Stimulated activated naive B cell treated with anti-CD40 and anti-IgM and Interleukin-4, amounts not matched to agents 10 μg/mL and 1 μg/mL and 100 μg/mL, for 72 hours (primary cell): ENCODE measurements around the gene DOCK4.

Experiments
- ATAC-seq, 2 donors: fragments of 150-1000 bp; cut with Tn5 transposase; replicated peaks; 2 replicates each; pipeline ENCODE4 v1.10.0; 2021; ENCODE audit warnings: moderate library complexity in 1 of 2
- DNase-seq: peaks from one replicate; pipeline ENCODE4 v3.0.0; 2021
- H3K27ac Mint-ChIP-seq: one replicate; pipeline ENCODE4 v1.8.0; 2022; ENCODE audit warnings: mild to moderate bottlenecking, mixed read lengths
- H3K27me3 Mint-ChIP-seq, 2 donors: one replicate each; pipeline ENCODE4 v1.8.0; 2022; ENCODE audit warnings: mixed read lengths in 2 of 2
- H3K36me3 Mint-ChIP-seq, 2 donors: one replicate each; pipeline ENCODE4 v1.8.0; 2022; ENCODE audit warnings: mixed read lengths in 2 of 2, mild to moderate bottlenecking in 1 of 2
- H3K4me1 Mint-ChIP-seq, 2 donors: one replicate each; pipeline ENCODE4 v1.8.0; 2022; ENCODE audit warnings: mixed read lengths in 2 of 2, mild to moderate bottlenecking in 1 of 2
- H3K4me3 Mint-ChIP-seq, 2 donors: one replicate each; pipeline ENCODE4 v1.8.0; 2022; ENCODE audit warnings: mild to moderate bottlenecking in 2 of 2, mixed read lengths in 2 of 2, moderate library complexity in 1 of 2
- H3K9me3 Mint-ChIP-seq, 2 donors: one replicate each; pipeline ENCODE4 v1.8.0; 2022; ENCODE audit warnings: mixed read lengths in 2 of 2, mild to moderate bottlenecking in 1 of 2

The DOCK4 gene

DNA sequence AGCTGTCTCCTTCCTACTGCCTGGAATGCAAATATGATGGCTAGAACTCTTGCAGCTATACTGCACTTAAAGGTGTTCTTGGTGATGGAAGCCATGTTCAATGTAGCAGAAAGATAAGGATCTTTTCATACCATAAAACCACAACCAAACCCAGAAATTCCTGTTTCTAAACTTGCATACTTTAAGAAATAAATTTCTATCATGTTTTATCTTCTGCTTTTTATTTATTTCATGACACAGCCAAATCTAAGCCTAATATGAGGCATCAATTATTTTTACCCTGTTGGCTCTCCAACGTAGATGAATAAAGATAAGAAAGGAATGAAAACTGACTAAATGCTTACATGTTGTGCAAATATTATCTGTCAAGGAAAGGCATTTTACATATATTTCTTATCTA lies 224.1 kb downstream of the DOCK4 start:
- Mint-ChIP-seq H3K9me3 (no peaks in the 10 kb centered on the region), H3K4me1 (peaks cover 4 to 9% of the 10 kb centered on the region in 2 donors), H3K4me3 (no peak overlapping the region), H3K27ac (no peak overlapping the region), H3K27me3 (peaks cover 0 to 4% of the 10 kb centered on the region in 2 donors), H3K36me3 (no peaks in the 10 kb centered on the region)
- no peak for DNase-seq
- no peak for ATAC-seq

DNA sequence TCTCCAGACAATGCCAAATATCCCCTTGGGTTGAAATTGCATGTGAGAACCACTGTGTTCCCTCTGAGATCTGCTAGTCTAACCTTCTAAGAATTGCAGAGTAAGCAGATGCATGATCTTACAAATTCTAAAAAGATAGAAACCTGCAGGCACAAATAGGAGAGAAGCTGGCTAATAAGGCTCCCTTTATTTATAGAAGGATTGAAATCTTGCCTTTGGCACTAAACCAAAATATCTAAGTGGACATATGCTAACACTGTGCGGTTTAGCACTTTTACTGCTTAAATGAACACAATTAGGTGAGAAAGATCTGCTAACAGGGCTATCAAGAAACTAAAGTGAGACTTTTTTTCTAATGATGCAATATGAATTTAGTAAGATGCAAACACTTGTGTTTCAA lies 225.5 kb downstream of the DOCK4 start:
- DNase-seq (no peak), ATAC-seq (no peak)
- no peaks in the 10 kb centered on the region for H3K4me1 Mint-ChIP-seq
- H3K9me3 Mint-ChIP-seq: no peaks in the 10 kb centered on the region
- H3K36me3 Mint-ChIP-seq: no peaks in the 10 kb centered on the region
- peaks cover 0 to 4% of the 10 kb centered on the region in 2 donors for H3K27me3 Mint-ChIP-seq
- no peak overlapping the region for H3K4me3 Mint-ChIP-seq
- no peak overlapping the region for H3K27ac Mint-ChIP-seq

GRCh38 chr7:111975346-111975745 lies 230.9 kb downstream of the DOCK4 start:
- H3K36me3 Mint-ChIP-seq: no peaks in the 10 kb centered on the region
- H3K9me3 Mint-ChIP-seq: no peaks in the 10 kb centered on the region
- no peak overlapping the region for H3K4me3 Mint-ChIP-seq
- no peaks in the 10 kb centered on the region for H3K4me1 Mint-ChIP-seq
- ATAC-seq (no peak), DNase-seq (no peak)
- no peak overlapping the region for H3K27ac Mint-ChIP-seq
- no peaks in the 10 kb centered on the region for H3K27me3 Mint-ChIP-seq

DNA sequence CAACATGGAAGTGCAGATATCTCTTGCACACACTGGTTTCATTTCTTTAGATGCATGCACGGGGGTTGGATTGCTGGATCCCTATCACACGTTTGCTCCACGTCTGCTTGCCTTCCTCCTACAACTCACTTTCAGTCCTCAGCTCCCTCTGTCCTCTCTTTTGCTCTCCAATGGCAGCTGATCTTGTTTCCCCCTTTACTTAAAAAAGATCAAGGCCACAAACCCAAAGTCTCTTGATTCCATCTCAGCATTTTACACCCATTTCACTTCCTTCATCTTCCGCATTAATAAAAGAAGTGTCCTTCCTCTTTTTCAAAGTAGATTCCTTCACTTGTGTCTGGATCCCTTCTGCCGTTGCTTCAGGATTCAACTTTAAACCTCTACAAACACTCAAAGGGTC lies 245.2 kb downstream of the DOCK4 start:
- Mint-ChIP-seq H3K27me3 (no peaks in the 10 kb centered on the region), H3K4me3 (no peak overlapping the region), H3K36me3 (no peaks in the 10 kb centered on the region), H3K9me3 (no peaks in the 10 kb centered on the region), H3K4me1 (no peaks in the 10 kb centered on the region), H3K27ac (no peak overlapping the region)
- DNase-seq (no peak), ATAC-seq (no peak)

- no peaks in the 10 kb centered on the region for H3K4me1 Mint-ChIP-seq
- no peak overlapping the region for H3K4me3 Mint-ChIP-seq
- DNase-seq: no peak
- H3K27me3 Mint-ChIP-seq: no peaks in the 10 kb centered on the region
- no peak for ATAC-seq
- no peak overlapping the region for H3K27ac Mint-ChIP-seq
- no peaks in the 10 kb centered on the region for H3K9me3 Mint-ChIP-seq
- no peaks in the 10 kb centered on the region for H3K36me3 Mint-ChIP-seq
These were observed 247.3 kb downstream of the DOCK4 start for GRCh38 chr7:111958896-111959295.

DNA sequence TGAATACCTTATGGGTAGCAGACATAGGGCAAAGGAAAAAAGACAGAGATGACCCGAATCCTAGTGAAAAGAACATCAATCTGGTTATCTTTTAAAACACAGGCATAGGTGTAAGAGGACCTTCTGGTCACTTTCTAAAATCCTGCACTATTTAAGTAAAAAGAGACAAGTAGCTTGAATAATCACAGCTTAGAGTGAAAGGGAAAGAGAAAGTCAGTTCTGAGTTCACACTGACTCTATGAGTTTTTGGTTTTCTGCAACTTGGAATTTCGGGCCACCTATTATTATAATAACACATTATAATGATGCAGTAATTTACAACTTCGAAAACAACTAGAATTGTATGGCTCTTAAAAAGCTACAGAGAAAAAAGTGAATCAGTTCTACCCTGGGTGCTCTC lies 247.8 kb downstream of the DOCK4 start:
- Mint-ChIP-seq H3K27me3 (no peaks in the 10 kb centered on the region), H3K27ac (no peak overlapping the region), H3K4me3 (no peak overlapping the region), H3K4me1 (no peaks in the 10 kb centered on the region), H3K36me3 (no peaks in the 10 kb centered on the region), H3K9me3 (no peaks in the 10 kb centered on the region)
- DNase-seq (no peak), ATAC-seq (no peak)

DNA sequence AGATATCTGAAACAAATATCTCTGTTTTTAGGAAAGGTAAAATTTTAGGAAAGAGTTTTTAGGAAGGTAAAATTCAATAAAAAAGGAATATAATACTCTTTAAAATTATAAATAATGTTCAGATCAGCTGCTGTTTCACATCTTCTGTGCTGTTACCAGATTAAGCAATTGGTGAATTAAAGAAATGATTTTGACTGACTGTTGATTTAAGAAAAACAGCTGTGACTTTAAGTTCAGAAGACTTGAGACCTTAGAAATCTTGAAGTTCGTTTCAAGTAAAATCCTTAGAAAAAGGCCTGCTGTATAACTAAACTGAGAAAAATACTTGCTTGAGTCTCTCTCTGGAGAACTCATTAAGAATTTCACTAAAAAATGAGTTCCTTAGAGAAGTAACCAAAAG lies 250.6 kb downstream of the DOCK4 start:
- DNase-seq: no peak
- ATAC-seq: no peak
- H3K4me3 Mint-ChIP-seq: no peak overlapping the region
- no peak overlapping the region for H3K27ac Mint-ChIP-seq
- no peaks in the 10 kb centered on the region for H3K36me3 Mint-ChIP-seq
- H3K9me3 Mint-ChIP-seq: no peaks in the 10 kb centered on the region
- H3K27me3 Mint-ChIP-seq: no peaks in the 10 kb centered on the region
- no peaks in the 10 kb centered on the region for H3K4me1 Mint-ChIP-seq

GRCh38 chr7:111954474-111955381 lies 251.5 kb downstream of the DOCK4 start:
- Mint-ChIP-seq H3K27ac (no peak overlapping the region), H3K4me1 (no peaks in the 10 kb centered on the region), H3K4me3 (no peak overlapping the region), H3K27me3 (no peaks in the 10 kb centered on the region), H3K9me3 (no peaks in the 10 kb centered on the region), H3K36me3 (no peaks in the 10 kb centered on the region)
- no peak for ATAC-seq
- no peak for DNase-seq

GRCh38 chr7:111954056-111954455 lies 252.1 kb downstream of the DOCK4 start:
- ATAC-seq: no peak
- Mint-ChIP-seq H3K27ac (no peak overlapping the region), H3K4me3 (no peak overlapping the region)

GRCh38 chr7:111953611-111954010 lies 252.6 kb downstream of the DOCK4 start:
- Mint-ChIP-seq H3K27me3 (no peaks in the 10 kb centered on the region), H3K4me1 (no peaks in the 10 kb centered on the region), H3K36me3 (no peaks in the 10 kb centered on the region), H3K27ac (no peak overlapping the region), H3K9me3 (no peaks in the 10 kb centered on the region), H3K4me3 (no peak overlapping the region)
- ATAC-seq: peak; percentile 67 to 71
- no peak for DNase-seq

More at GRCh38 chr7:111954056-111954455, 252.1 kb downstream of the DOCK4 start:
- Mint-ChIP-seq H3K4me1 (no peaks in the 10 kb centered on the region), H3K27me3 (no peaks in the 10 kb centered on the region), H3K36me3 (no peaks in the 10 kb centered on the region), H3K9me3 (no peaks in the 10 kb centered on the region)
- DNase-seq: no peak

- DNase-seq (no peak), ATAC-seq (no peak)
- H3K27me3 Mint-ChIP-seq: no peaks in the 10 kb centered on the region
- H3K36me3 Mint-ChIP-seq: no peaks in the 10 kb centered on the region
- H3K4me1 Mint-ChIP-seq: no peaks in the 10 kb centered on the region
- no peak overlapping the region for H3K4me3 Mint-ChIP-seq
- H3K9me3 Mint-ChIP-seq: no peaks in the 10 kb centered on the region
- H3K27ac Mint-ChIP-seq: no peak overlapping the region
These were observed 253.4 kb downstream of the DOCK4 start for GRCh38 chr7:111952783-111953182.

DNA sequence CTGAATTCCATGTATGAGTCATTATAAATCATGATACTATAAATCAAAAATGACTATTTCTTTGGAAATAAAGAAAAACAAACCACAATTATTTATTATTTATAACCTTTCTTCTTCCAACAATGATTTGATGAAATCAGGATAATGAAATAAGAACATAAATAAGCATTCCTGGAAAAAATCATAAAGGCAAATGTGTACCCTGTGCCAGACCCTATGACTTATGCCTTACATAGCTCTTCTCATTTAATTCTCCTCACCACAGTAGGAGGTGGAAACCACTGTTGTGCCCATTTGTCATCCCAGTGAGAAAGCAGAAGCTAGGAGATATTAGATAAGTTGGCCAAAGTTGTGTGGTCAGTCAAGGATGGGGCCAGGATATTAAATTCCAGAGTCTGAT lies 255.1 kb downstream of the DOCK4 start:
- no peak for ATAC-seq
- no peak overlapping the region for H3K4me3 Mint-ChIP-seq
- H3K36me3 Mint-ChIP-seq: no peaks in the 10 kb centered on the region
- no peaks in the 10 kb centered on the region for H3K27me3 Mint-ChIP-seq
- no peaks in the 10 kb centered on the region for H3K9me3 Mint-ChIP-seq
- no peak for DNase-seq
- H3K4me1 Mint-ChIP-seq: no peaks in the 10 kb centered on the region
- H3K27ac Mint-ChIP-seq: no peak overlapping the region

- H3K27ac Mint-ChIP-seq: no peak overlapping the region
These were observed 263.6 kb downstream of the DOCK4 start for GRCh38 chr7:111942450-111943081.

GRCh38 chr7:111937163-111937562 lies 269.0 kb downstream of the DOCK4 start:
- no peak overlapping the region for H3K27ac Mint-ChIP-seq
- no peak for ATAC-seq

More at GRCh38 chr7:111942450-111943081, 263.6 kb downstream of the DOCK4 start:
- Mint-ChIP-seq H3K4me1 (no peaks in the 10 kb centered on the region), H3K27me3 (no peaks in the 10 kb centered on the region), H3K4me3 (no peak overlapping the region), H3K36me3 (peaks cover 0 to 5% of the 10 kb centered on the region in 2 donors), H3K9me3 (peaks cover 11 to 14% of the 10 kb centered on the region in 2 donors)
- DNase-seq (no peak), ATAC-seq (no peak)

DNA sequence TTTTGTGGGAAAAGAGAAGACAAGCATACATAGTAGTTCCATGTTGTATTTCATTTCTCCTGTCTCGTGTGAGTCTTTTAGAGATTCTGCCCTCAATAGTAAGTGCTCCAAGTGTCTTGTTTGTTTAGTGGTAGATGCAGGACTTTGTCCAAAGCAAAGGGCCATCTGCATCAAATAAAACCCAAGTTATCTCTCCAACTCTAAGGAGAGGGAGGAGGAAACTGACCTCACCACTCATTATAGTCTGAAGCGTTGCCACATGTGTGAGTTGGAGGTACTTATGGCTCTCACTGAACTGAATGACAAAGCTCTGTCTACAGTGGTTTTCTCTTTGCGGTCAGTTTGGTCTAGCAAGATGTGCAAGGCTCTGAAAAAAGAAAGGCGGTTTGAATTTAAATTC lies 272.6 kb downstream of the DOCK4 start:
- no peak overlapping the region for H3K4me3 Mint-ChIP-seq
- no peaks in the 10 kb centered on the region for H3K36me3 Mint-ChIP-seq
- no peaks in the 10 kb centered on the region for H3K27me3 Mint-ChIP-seq
- H3K4me1 Mint-ChIP-seq: no peaks in the 10 kb centered on the region
- no peak overlapping the region for H3K27ac Mint-ChIP-seq
- ATAC-seq (no peak), DNase-seq (no peak)
- peaks cover 0 to 2% of the 10 kb centered on the region in 2 donors for H3K9me3 Mint-ChIP-seq

More at GRCh38 chr7:111937163-111937562, 269.0 kb downstream of the DOCK4 start:
- no peaks in the 10 kb centered on the region for H3K27me3 Mint-ChIP-seq
- no peaks in the 10 kb centered on the region for H3K4me1 Mint-ChIP-seq
- H3K9me3 Mint-ChIP-seq: peaks cover 5 to 9% of the 10 kb centered on the region in 2 donors
- H3K36me3 Mint-ChIP-seq: no peaks in the 10 kb centered on the region
- no peak for DNase-seq
- H3K4me3 Mint-ChIP-seq: no peak overlapping the region
